OCI-LY3 (cell line): ENCODE data around the gene FBRSL1.

Experiments used
- H2AFZ ChIP-seq: fragments of 200-600, 300-600 bp; shearing (Covaris generic); 2 replicates; pipeline ENCODE4 v1.6.0; 2014; ENCODE audit warnings: antibody characterized with exemption, low read depth, low read length
- H3K27ac ChIP-seq: fragments of 200-600, 300-600 bp; sonication (generic); 2 replicates; pipeline ENCODE4 v1.5.1; 2014; ENCODE audit warnings: mild to moderate bottlenecking, low read length, moderate library complexity, mixed read lengths
- H3K27me3 ChIP-seq: fragments of 200-600, 300-600 bp; sonication (generic); 2 replicates; pipeline ENCODE4 v1.6.1; 2014; ENCODE audit warnings: low read depth, low read length, mixed read lengths
- H3K36me3 ChIP-seq: fragments of 200-600, 300-600 bp; sonication (generic); replicated peaks from 2 replicates; pipeline ENCODE3; 2014; ENCODE audit warnings: low read depth, low read length, mixed read lengths
- H3K4me1 ChIP-seq: fragments of 300-600, 200-600 bp; sonication (generic); 2 replicates; pipeline ENCODE4 v1.6.1; 2014; ENCODE audit warnings: low read length, mixed read lengths
- H3K4me2 ChIP-seq: fragments of 200-600, 300-600 bp; sonication (generic); 2 replicates; pipeline ENCODE4 v1.6.1; 2014; ENCODE audit warnings: low read length, mixed read lengths
- H3K4me3 ChIP-seq: fragments of 300-600, 200-600 bp; sonication (generic); 2 replicates; pipeline ENCODE4 v1.5.1; 2014; ENCODE audit warnings: antibody characterized with exemption, mild to moderate bottlenecking, low read length, moderate library complexity
- H3K79me2 ChIP-seq: fragments of 300-600, 200-600 bp; shearing (Covaris generic); 2 replicates; pipeline ENCODE4 v1.6.1; 2014; ENCODE audit warnings: mild to moderate bottlenecking, low read length, mixed read lengths
- H3K9ac ChIP-seq: fragments of 300-600, 200-600 bp; shearing (Covaris generic); 2 replicates; pipeline ENCODE4 v1.6.0; 2014; ENCODE audit warnings: mild to moderate bottlenecking, low read length, moderate library complexity
- H3K9me3 ChIP-seq: fragments of 200-600, 300-600 bp; shearing (Covaris generic); 2 replicates; pipeline ENCODE4 v1.6.1; 2014; ENCODE audit warnings: low read length, mixed read lengths; ENCODE audit not compliant: insufficient read depth
- H4K20me1 ChIP-seq: fragments of 200-600, 300-600 bp; sonication (generic); 2 replicates; pipeline ENCODE4 v1.6.1; 2016; ENCODE audit warnings: low read length, mixed read lengths; ENCODE audit not compliant: insufficient read depth
- EZH2phosphoT487 ChIP-seq: fragments of 200-600 bp; shearing (Covaris generic); IDR thresholded peaks from 2 replicates; pipeline ENCODE4 v1.6.1; 2018; ENCODE audit warnings: antibody characterized with exemption, mixed run types, low read depth
- TF ChIP-seq, protein P1 (sequence below): fragments of 200-600, 300-600 bp; sonication (generic); IDR thresholded peaks from 2 replicates; pipeline ENCODE4 v1.5.1; 2014; ENCODE audit warnings: antibody characterized with exemption, low read length, low read depth

FBRSL1 gene

DNA sequence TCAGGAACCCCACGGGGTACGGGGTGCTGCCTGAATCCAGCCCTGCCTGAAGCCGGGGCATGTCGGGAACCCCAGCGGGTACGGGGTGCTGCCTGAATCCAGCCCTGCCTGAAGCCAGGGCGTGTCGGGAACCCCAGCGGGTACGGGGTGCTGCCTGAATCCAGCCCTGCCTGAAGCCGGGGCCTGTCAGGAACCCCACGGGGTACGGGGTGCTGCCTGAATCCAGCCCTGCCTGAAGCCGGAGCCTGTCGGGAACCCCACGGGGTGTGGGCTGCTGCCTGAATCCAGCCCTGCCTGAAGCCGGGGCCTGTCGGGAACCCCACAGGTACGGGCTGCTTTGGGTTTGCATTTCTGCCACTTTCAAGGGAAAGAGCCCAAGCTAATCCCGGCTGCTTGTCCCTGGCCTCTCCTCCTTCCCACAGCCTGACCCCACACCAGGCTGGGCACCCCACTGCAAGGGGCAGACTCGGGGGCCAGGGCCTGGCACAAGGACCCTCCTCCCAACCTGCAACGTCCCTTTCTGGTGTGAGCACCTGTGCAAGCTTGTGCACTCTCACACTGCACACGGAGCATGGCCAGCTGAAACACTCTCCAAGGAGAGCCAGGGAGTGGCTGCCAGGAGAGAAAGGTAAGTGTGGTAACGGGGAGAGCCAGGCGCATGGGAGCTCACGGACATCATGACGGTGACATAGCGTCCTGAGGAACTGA lies 5.6 kb upstream of the FBRSL1 start:
- peaks cover 16% of the 10 kb centered on the region for H3K4me1 ChIP-seq
- H3K9ac ChIP-seq: no peak overlapping the region
- H3K4me2 ChIP-seq: no peak overlapping the region
- no peak for TF ChIP-seq EZH2phosphoT487
- TF ChIP-seq, protein P1, sequence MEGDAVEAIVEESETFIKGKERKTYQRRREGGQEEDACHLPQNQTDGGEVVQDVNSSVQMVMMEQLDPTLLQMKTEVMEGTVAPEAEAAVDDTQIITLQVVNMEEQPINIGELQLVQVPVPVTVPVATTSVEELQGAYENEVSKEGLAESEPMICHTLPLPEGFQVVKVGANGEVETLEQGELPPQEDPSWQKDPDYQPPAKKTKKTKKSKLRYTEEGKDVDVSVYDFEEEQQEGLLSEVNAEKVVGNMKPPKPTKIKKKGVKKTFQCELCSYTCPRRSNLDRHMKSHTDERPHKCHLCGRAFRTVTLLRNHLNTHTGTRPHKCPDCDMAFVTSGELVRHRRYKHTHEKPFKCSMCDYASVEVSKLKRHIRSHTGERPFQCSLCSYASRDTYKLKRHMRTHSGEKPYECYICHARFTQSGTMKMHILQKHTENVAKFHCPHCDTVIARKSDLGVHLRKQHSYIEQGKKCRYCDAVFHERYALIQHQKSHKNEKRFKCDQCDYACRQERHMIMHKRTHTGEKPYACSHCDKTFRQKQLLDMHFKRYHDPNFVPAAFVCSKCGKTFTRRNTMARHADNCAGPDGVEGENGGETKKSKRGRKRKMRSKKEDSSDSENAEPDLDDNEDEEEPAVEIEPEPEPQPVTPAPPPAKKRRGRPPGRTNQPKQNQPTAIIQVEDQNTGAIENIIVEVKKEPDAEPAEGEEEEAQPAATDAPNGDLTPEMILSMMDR: no peak
- H3K79me2 ChIP-seq: no peaks in the 10 kb centered on the region
- H4K20me1 ChIP-seq: no peaks in the 10 kb centered on the region
- no peak overlapping the region for H3K4me3 ChIP-seq
- no peaks in the 10 kb centered on the region for H3K9me3 ChIP-seq
- H3K27ac ChIP-seq: no peak overlapping the region
- H3K36me3 ChIP-seq: no peaks in the 10 kb centered on the region
- H2AFZ ChIP-seq: no peak overlapping the region
- H3K27me3 ChIP-seq: peaks cover 16% of the 10 kb centered on the region

DNA sequence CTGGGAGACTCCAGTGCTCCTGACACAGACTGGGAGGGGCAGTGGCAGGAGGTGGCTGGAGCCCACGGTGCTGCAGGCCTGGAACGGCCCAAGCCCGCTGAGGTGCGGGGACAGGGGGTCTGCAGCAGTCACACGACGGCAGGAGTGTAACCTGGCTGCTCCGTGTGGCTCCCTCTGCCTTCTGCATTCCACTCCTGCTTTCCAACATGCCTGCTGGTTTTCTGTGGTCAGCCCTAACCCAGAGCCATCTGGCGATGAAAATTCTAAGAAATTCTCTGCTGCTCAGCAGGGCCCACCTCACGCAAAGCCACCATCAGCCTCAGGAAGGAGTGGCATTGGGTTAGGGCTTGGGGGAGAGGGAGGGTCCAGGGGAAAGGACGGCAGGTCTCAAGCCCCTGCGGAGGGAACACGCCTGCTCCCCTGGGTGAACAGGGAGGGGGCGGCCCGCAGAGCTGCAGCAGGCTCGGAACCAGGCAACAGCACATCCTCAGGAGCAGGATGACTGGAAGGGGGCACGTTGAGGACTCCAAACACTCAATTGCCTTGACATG lies 5.0 kb upstream of the FBRSL1 start:
- Histone ChIP-seq H2AFZ (no peak overlapping the region), H3K4me3 (no peak overlapping the region), H3K4me1 (peaks cover 16% of the 10 kb centered on the region), H3K36me3 (no peaks in the 10 kb centered on the region), H4K20me1 (no peaks in the 10 kb centered on the region), H3K9me3 (no peaks in the 10 kb centered on the region), H3K27me3 (peaks cover 16% of the 10 kb centered on the region), H3K79me2 (no peaks in the 10 kb centered on the region), H3K9ac (no peak overlapping the region), H3K4me2 (no peak overlapping the region), H3K27ac (no peak overlapping the region)
- TF ChIP-seq, protein P1: no peak
- no peak for TF ChIP-seq EZH2phosphoT487

DNA sequence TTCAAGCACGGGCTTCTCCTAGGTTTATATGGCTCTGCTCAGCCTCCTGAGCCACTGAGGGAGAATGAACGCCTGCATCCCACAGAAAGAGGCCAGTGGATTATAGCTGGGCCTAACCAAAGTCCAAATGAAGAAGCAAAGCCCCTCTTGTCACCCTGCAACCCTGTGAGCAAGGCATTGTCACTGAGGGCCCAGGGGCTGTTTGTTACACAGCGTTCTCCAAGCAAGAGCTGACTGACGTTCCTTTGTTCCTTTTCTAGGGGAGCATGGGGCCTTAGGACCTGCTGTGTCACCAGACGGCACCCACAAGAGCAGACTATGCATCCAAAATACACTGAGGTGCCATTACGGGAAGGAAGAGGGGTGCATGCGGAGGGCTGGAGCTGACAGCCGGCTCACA lies 4.3 kb upstream of the FBRSL1 start:
- Histone ChIP-seq H3K4me2 (no peak overlapping the region), H3K4me1 (peaks cover 16% of the 10 kb centered on the region), H3K4me3 (no peak overlapping the region), H3K36me3 (no peaks in the 10 kb centered on the region), H2AFZ (no peak overlapping the region), H3K27ac (no peak overlapping the region), H3K79me2 (peaks cover 3% of the 10 kb centered on the region), H3K27me3 (peaks cover 16% of the 10 kb centered on the region), H3K9me3 (no peaks in the 10 kb centered on the region), H4K20me1 (no peaks in the 10 kb centered on the region), H3K9ac (no peak overlapping the region)
- TF ChIP-seq, protein P1: no peak
- TF ChIP-seq EZH2phosphoT487: no peak

DNA sequence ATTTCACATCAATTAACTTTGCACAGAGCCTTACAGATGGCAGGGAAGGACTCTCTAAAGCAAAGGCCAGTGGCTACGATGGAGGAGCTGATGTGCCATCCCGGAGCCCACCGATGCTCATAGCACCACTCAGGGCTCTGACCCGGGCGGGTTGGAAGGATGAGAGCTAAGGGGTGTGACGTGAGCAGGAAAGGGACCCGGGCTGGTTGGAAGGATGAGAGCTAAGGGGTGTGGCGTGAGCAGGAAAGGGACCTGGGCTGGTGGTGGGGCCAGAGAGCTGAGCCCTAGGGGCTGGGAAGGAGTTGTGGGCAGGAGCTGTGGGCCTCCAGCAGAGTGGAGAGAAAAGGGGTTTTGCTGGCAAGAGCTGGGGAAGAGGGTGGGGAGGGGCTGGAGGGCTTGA lies 3.8 kb upstream of the FBRSL1 start:
- H3K4me2 ChIP-seq: no peak overlapping the region
- H3K4me1 ChIP-seq: peaks cover 20% of the 10 kb centered on the region
- H4K20me1 ChIP-seq: peaks cover 5% of the 10 kb centered on the region

More for the DNA sequence above, 3.8 kb upstream of the FBRSL1 start:
- no peak overlapping the region for H3K27ac ChIP-seq
- no peaks in the 10 kb centered on the region for H3K9me3 ChIP-seq
- H3K4me3 ChIP-seq: no peak overlapping the region
- peaks cover 9% of the 10 kb centered on the region for H3K79me2 ChIP-seq
- no peaks in the 10 kb centered on the region for H3K36me3 ChIP-seq
- peaks cover 16% of the 10 kb centered on the region for H3K27me3 ChIP-seq
- no peak overlapping the region for H2AFZ ChIP-seq
- no peak overlapping the region for H3K9ac ChIP-seq
- no peak for TF ChIP-seq EZH2phosphoT487
